SK-N-SH treated with all-trans-retinoic acid at 6 μM for 48 hours (cell line): ENCODE results near the gene PURB.

Experiments
- ARNTL ChIP-seq: fragments of 450-650 bp; formaldehyde crosslinking; IDR thresholded peaks from 2 replicates; pipeline ENCODE4 v1.5.0; 2020; ENCODE audit warnings: low read depth, mild to moderate bottlenecking, moderate library complexity, borderline replicate concordance
- BACH2 ChIP-seq: fragments of 250-450 bp; sonication (Bioruptor Pico); IDR thresholded peaks from 2 replicates; pipeline ENCODE4 v1.9.0; 2021; ENCODE audit warnings: mild to moderate bottlenecking, borderline replicate concordance
- ESRRG ChIP-seq: fragments of 250-450 bp; sonication (Bioruptor Pico); IDR thresholded peaks from 2 replicates; pipeline ENCODE4 v1.6.1; 2021; ENCODE audit warnings: mild to moderate bottlenecking
- GLIS3 ChIP-seq: fragments of 250-450 bp; sonication (Bioruptor Pico); IDR thresholded peaks from 2 replicates; pipeline ENCODE4 v1.5.0; 2020; ENCODE audit warnings: mild to moderate bottlenecking, moderate library complexity
- OSR1 ChIP-seq: fragments of 250-450 bp; sonication (Bioruptor Pico); IDR thresholded peaks from 2 replicates; pipeline ENCODE4 v1.8.0; 2022; ENCODE audit warnings: moderate library complexity, mild to moderate bottlenecking, inconsistent platforms
- PATZ1 ChIP-seq: fragments of 250-450 bp; sonication (Bioruptor Pico); IDR thresholded peaks from 2 replicates; pipeline ENCODE4 v1.8.0; 2020; ENCODE audit warnings: mild to moderate bottlenecking, moderate library complexity, borderline replicate concordance
- TCF4 ChIP-seq: fragments of 250-450 bp; sonication (Bioruptor Pico); IDR thresholded peaks from 2 replicates; pipeline ENCODE4 v1.8.0; 2021; ENCODE audit warnings: mild to moderate bottlenecking, moderate library complexity, borderline replicate concordance
- TOX ChIP-seq: fragments of 250-450 bp; sonication (Bioruptor Pico); IDR thresholded peaks from 2 replicates; pipeline ENCODE4 v1.8.0; 2021; ENCODE audit warnings: mild to moderate bottlenecking, moderate library complexity, borderline replicate concordance
- TSHZ2 ChIP-seq: fragments of 250-450 bp; sonication (Bioruptor Pico); IDR thresholded peaks from 2 replicates; pipeline ENCODE4 v1.5.0; 2020; ENCODE audit warnings: mild to moderate bottlenecking, moderate library complexity
- ZFP3 ChIP-seq: fragments of 250-450 bp; sonication (Bioruptor Pico); IDR thresholded peaks from 2 replicates; pipeline ENCODE4 v1.5.0; 2020; ENCODE audit warnings: mild to moderate bottlenecking, moderate library complexity
- ZFP30 ChIP-seq: fragments of 450-650 bp; formaldehyde crosslinking; IDR thresholded peaks from 2 replicates; pipeline ENCODE4 v1.5.0; 2022; ENCODE audit warnings: mild to moderate bottlenecking, moderate library complexity
- ZNF8 ChIP-seq: fragments of 450-650 bp; formaldehyde crosslinking; IDR thresholded peaks from 2 replicates; pipeline ENCODE4 v1.5.0; 2020; ENCODE audit warnings: mild to moderate bottlenecking, moderate library complexity

- no peak for TF ChIP-seq ZNF8
- no peak for TF ChIP-seq GLIS3
- TF ChIP-seq ZFP30 (CRISPR knock-in tag): no peak
- no peak for TF ChIP-seq BACH2 (CRISPR knock-in tag)
- no peak for TF ChIP-seq PATZ1
- no peak for TF ChIP-seq ESRRG (CRISPR knock-in tag)
- no peak for TF ChIP-seq TCF4
- no peak for TF ChIP-seq TOX (CRISPR knock-in tag)
- no peak for TF ChIP-seq OSR1 (CRISPR knock-in tag)
- TF ChIP-seq TSHZ2 (CRISPR knock-in tag): no peak
- no peak for TF ChIP-seq ZFP3 (CRISPR knock-in tag)
- TF ChIP-seq ARNTL (CRISPR knock-in tag): no peak
Measured at GRCh38 chr7:44906965-44907364, 21.6 kb upstream of the PURB start.
